ENCODE measurements around the gene OSBPL8.
"Not testable (repeated sequence)": the region's sequence is repeated elsewhere in the genome, so short reads cannot be mapped to it uniquely, and the experiment has no call there.

Gene OSBPL8

DNA sequence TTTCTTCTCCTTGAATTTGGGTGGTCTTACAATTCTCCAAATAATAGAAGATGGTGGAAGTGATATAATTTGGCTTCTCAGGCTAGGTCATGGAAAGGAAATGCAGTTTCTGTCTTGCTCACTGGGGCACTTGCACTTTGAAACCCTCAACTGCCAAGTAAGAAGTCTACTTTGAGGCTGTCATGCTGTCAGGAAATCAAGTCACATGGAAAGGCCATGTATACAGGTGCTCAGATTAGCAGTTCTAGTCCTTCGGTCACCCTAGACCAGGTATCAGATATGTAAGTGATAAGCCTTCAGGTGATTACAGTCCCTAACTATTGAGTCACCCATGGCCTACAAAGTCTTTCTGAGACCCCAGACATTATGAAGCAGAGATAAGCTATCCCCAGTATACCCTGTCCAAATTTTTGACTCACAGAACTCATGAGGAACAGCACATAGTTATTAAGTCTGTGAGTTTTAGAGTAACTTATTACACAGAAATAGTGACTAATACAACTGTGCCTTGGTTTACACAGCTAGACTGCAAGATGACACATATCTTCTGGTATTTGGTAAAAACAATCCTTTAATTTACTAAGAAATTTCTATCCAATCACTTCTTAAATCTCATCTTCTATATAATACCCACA, 185.1 kb downstream of the OSBPL8 start:
- no peak for DNase-seq (ENCODE audit: low read depth in 1 of 2, low spot score in 1 of 2)

DNA sequence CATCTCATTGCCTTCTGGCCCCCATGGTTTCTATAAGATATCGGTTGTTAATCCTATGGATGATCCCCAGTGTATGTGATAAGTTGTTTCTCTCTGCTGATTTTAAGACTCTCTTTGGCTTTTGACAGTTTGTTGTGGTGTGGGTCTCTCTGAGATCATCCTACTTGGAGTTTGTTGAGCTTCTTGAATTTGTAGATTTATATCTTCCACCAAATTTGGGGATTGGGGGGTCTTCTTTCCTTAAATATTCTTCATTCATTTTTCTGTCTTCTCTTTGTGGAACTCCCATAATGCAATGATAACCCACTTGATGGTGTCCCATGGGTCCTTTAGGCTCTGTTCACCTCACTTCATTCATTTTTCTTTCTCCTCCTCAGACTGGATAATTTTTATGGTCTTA, 191.3 kb downstream of the OSBPL8 start:
- DNase-seq (ENCODE audit: low read depth in 1 of 2, low spot score in 1 of 2): no peak

GRCh38 chr12:76366163-76366562, 193.4 kb downstream of the OSBPL8 start:
- DNase-seq (ENCODE audit: low read depth in 1 of 2, low spot score in 1 of 2): no peak

GRCh38 chr12:76364131-76364530, 195.4 kb downstream of the OSBPL8 start:
- not testable (repeated sequence) for DNase-seq (ENCODE audit: low read depth in 1 of 2, low spot score in 1 of 2)

DNA sequence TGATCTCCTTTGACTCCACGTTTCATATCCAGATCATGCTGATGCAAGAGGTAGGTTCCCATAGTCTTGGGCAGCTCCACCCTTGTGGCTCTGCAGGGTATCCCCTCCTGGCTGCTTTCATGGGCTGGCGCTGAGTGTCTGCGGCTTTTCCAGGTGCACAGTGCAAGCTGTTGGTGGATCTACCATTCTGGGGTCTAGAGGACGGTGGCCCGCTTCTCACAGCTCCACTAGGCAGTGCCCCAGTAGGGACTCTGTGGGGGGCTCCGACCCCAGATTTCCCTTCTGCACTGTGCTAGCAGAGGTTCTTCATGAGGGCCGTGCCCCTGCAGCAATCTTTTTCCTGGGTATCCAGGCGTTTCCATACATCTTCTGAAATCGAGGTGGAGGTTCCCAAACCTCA, 199.3 kb downstream of the OSBPL8 start:
- DNase-seq (ENCODE audit: low read depth in 1 of 2, low spot score in 1 of 2): no peak

DNA sequence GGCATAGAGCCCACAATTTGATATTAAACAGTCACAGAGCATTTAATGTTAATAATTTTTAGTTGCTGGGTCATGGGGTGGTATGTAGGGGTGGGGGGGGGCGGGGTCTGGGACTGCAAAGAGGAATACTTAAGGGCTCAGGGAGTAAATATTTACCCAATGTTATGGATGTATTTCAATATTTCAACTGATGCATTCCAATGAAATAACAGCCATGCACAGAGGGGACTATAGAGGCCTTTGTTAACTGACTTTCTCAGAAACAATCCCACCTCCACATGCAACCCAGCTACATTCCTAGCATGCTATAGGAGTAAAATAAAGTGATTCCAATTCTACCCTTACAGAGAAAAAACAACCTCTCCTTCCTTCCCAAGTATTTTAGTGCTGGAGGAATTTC, 203.5 kb downstream of the OSBPL8 start:
- DNase-seq (ENCODE audit: low read depth in 1 of 2, low spot score in 1 of 2): no peak

DNA sequence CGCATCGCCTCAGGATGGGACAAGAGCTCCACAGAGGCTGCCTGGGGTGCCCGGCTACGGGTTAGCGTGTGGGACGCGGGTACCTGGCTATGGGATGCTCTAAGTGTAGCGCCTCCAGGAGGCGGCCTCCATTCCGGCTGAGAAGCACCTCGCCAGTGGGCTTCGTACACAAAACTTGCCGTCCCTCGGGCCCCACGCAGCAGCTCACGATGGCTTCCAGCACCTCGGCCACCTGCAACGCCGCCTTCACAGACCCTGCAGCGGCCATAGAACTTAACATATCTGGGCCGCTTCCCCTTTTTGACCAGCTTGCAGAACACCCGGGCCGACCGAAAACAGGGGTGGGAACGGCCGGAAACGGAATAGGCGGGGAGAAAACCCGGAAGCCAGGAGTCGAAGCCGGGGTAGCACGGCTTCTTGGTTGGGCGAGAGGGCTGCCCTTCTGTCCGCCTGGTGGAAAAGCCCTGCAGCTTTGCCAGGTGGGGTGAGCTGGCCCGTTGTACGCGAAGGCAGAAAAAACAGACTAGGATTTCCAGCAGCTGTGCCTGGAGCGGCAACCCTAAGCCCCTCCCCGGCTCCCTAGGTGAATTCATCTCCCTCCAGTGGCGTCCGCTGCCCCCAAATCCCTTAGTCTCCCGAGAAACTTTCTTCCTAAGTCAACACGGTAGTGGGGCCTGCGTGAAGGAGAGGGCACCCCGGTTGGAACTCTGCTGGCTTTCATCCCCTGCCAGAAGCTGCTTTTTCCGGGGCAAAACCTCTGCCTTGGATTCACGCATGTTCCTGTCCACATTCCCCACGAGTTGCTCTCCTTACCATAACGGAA, 211.3 kb downstream of the OSBPL8 start, which contains the start of gene BBS10:
Gene BBS10 (minus strand): TSS at position 337 of the 823 bp plus-strand sequence. CDS start 57 bp downstream, at position 280.
- DNase-seq (ENCODE audit: low read depth in 1 of 2, low spot score in 1 of 2): peak; percentile 71 to 77

DNA sequence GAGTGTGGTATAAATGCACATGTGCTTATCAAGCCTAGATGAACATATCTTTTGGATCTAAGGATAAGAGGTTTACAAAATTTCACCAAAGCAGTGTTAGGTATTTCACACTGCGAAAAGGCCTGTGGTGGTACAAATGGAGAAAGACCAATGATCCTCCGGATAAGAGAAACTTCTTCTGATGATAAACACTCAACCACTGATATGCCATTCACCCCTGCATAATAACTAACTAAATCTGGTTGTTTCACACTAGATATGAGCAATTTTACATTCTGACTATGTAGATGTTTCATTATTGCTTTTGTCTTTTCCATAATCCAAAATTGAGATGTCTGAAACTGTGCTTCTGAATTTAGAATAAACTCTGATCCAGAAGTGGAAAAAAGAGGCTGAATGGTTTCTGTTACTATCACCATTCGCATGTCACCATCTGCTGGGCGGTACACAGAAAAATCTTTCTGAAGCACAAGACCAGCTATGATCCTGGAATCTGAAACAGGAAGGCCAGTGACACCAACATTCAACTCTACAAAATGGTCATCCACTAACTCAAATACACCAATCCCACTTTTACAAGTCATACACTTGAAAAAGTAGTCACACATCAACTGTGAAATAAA, 212.7 kb downstream of the OSBPL8 start:
- no peak for DNase-seq (ENCODE audit: low read depth in 1 of 2, low spot score in 1 of 2)

- no peak for DNase-seq (ENCODE audit: low read depth in 1 of 2, low spot score in 1 of 2)
Observed at GRCh38 chr12:76346236-76346635, 213.3 kb downstream of the OSBPL8 start.

- DNase-seq (ENCODE audit: low read depth in 1 of 2, low spot score in 1 of 2): no peak
Observed at GRCh38 chr12:76345569-76345968, 214.0 kb downstream of the OSBPL8 start.

GRCh38 chr12:76341436-76342030, 218.0 kb downstream of the OSBPL8 start:
- DNase-seq (ENCODE audit: low read depth in 1 of 2, low spot score in 1 of 2): no peak

- no peak for DNase-seq (ENCODE audit: low read depth in 1 of 2, low spot score in 1 of 2)
Observed at GRCh38 chr12:76340680-76341435, 218.7 kb downstream of the OSBPL8 start.

DNA sequence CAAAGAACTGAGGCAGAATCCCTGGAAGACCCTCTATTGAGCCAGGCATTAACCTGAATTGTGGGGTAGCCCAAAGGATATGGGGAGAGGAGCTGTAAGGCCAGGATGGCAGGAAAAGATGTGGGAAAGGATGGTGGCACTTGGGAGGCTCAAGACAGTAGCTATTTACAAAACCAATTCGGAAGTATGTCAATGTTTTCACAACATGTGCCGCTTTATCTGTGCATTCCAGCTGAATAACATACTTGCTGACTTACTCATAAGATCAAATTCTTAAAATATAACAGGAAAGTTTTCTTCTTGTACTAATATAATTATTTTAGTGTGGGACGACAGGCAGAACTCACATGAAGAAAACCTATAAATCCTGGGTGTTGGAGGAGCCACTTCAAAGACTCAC, 222.0 kb downstream of the OSBPL8 start:
- no peak for DNase-seq (ENCODE audit: low read depth in 1 of 2, low spot score in 1 of 2)

GRCh38 chr12:76332606-76333005, 227.0 kb downstream of the OSBPL8 start:
- DNase-seq (ENCODE audit: low read depth in 1 of 2, low spot score in 1 of 2): no peak

DNA sequence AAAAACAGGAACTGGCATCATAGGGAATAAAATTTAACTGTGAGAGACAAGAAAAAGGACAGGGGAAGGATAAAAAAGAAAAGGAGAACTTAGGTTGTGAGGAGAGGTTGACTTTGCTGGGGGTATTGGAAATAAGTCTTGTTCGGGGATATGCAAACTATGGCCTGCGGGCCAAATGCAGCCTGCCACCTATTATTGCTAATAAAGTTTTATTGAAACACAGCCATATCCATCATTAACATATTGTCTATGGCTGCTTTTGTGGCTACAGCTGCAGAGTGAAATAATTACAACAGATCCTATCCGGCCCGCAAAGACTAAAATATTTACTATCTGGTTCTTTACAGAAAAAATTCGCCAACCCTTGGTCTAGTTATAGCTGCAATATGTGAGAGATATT, 230.0 kb downstream of the OSBPL8 start:
- no peak for DNase-seq (ENCODE audit: low read depth in 1 of 2, low spot score in 1 of 2)

DNA sequence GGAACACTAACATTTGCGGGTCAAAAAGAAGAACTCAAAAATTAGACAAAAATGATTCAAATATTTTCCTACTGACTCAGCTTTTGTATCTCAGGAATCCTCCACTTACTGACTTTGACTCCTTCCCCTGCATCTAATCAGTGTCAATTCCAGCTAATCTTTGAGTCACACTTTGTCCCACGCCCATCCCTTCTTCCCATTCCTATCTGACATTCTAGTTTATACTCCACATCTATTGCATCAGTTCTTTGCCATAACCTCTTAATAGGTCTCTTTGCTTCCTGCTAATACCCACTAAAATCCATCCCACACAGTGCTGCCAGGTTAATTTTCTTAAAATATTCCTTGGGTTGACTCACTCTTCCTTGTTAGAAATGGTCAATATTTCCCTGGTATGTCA, 230.4 kb downstream of the OSBPL8 start:
- no peak for DNase-seq (ENCODE audit: low read depth in 1 of 2, low spot score in 1 of 2)

DNA sequence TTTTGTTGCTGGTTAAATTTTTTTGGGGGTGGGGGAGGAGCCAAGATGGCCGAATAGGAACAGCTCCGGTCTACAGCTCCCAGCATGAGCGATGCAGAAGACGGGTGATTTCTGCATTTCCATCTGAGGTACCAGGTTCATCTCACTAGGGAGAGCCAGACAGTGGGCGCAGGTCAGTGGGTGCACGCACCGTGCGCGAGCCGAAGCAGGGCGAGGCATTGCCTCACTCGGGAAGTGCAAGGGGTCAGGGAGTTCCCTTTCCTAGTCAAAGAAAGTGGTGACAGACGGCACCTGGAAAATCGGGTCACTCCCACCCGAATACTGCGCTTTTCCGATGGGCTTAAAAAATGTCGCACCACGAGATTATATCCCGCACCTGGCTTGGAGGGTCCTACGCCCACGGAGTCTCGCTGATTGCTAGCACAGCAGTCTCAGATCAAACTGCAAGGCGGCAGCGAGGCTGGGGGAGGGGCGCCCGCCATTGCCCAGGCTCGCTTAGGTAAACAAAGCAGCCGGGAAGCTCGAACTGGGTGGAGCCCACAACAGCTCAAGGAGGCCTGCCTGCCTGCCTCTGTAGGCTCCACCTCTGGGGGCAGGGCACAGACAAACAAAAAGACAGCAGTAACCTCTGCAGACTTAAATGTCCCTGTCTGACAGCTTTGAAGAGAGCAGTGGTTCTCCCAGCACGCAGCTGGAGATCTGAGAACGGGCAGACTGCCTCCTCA, 239.8 kb downstream of the OSBPL8 start:
- not testable (repeated sequence) for DNase-seq (ENCODE audit: low read depth in 1 of 2, low spot score in 1 of 2)

GRCh38 chr12:76318773-76319594, 240.6 kb downstream of the OSBPL8 start:
- DNase-seq (ENCODE audit: low read depth in 1 of 2, low spot score in 1 of 2): no peak

GRCh38 chr12:76317976-76318375, 241.6 kb downstream of the OSBPL8 start:
- no peak for DNase-seq (ENCODE audit: low read depth in 1 of 2, low spot score in 1 of 2)
